ENCODE data around the gene PCDHB13.

Gene PCDHB13

GRCh38 chr5:141258948-141259347 is 45.2 kb downstream of the PCDHB13 start:
- no peak for DNase-seq (ENCODE audit: low read depth, low spot score)

GRCh38 chr5:141260458-141261237 is 46.9 kb downstream of the PCDHB13 start:
- no peak for DNase-seq (ENCODE audit: low read depth, low spot score)
- H3K27ac ChIP-seq, result no peak overlapping the region

More at GRCh38 chr5:141258948-141259347, 45.2 kb downstream of the PCDHB13 start:
- no peak overlapping the region for H3K27ac ChIP-seq

GRCh38 chr5:141261238-141261546 is 47.5 kb downstream of the PCDHB13 start:
- no peak for DNase-seq (ENCODE audit: low read depth, low spot score)
- no peak overlapping the region for H3K27ac ChIP-seq

Measured in epithelial cell of prostate (primary cell).